H1 (cell line): ENCODE results near the gene KXD1. TPM values are rescaled to one million over a fixed set of nuclear protein-coding genes. Genes with fewer than 3 reads are reported as not detected.

Experiments used
- CTCF ChIA-PET: fragments of 300-600 bp; sonication (Branson Sonifier 250); formaldehyde crosslinking; loops from one replicate; lab custom pipeline; 2021; ENCODE audit not compliant: partially characterized antibody; lab: Charles Lee
- POLR2A ChIA-PET: fragments of 300-600 bp; sonication (Branson Sonifier 250); formaldehyde crosslinking; loops from one replicate; lab custom pipeline; 2021; ENCODE audit warnings: inconsistent platforms; ENCODE audit not compliant: partially characterized antibody; lab: Charles Lee
- DNase-seq, 2 experiments: peaks; one replicate each; pipeline versions ENCODE4 v3.0.0 to v3.0.0-alpha.2; 2010 to 2022; ENCODE audit warnings: low spot score in 2 of 2, low read depth in 1 of 2, mixed read lengths in 1 of 2
- FAIRE-seq: peaks from 2 replicates; lab custom pipeline; 2011; peaks lifted over from hg19 to GRCh38; lab: Jason Lieb, UNC
- H2AFZ ChIP-seq: 2 replicates; pipeline ENCODE4 v1.8.1; 2012; ENCODE audit warnings: low read length, inconsistent platforms
- H2AK5ac ChIP-seq: 2 replicates; pipeline ENCODE4 v1.6.1; 2013; ENCODE audit warnings: low read depth, low read length
- H2BK120ac ChIP-seq: replicated peaks from 2 replicates; pipeline ENCODE3; 2013; ENCODE audit warnings: low read depth, low read length, inconsistent platforms
- H2BK12ac ChIP-seq: 2 replicates; pipeline ENCODE4 v1.6.1; 2013; ENCODE audit warnings: low read depth, low read length
- H2BK15ac ChIP-seq: 2 replicates; pipeline ENCODE4 v1.6.1; 2013; ENCODE audit warnings: low read length
- H2BK20ac ChIP-seq: 2 replicates; pipeline ENCODE4 v1.6.1; 2013; ENCODE audit warnings: low read length
- H2BK5ac ChIP-seq: 2 replicates; pipeline ENCODE4 v1.6.1; 2013; ENCODE audit warnings: low read depth, low read length
- H3K14ac ChIP-seq: 2 replicates; pipeline ENCODE4 v1.6.1; 2013; ENCODE audit warnings: inconsistent platforms; ENCODE audit not compliant: insufficient read length
- H3K18ac ChIP-seq: 2 replicates; pipeline ENCODE4 v1.6.1; 2013; ENCODE audit warnings: low read length; ENCODE audit errors: extremely low read depth
- H3K23ac ChIP-seq: 2 replicates; pipeline ENCODE4 v1.6.1; 2013; ENCODE audit warnings: inconsistent platforms; ENCODE audit not compliant: insufficient read length
- H3K23me2 ChIP-seq: 2 replicates; pipeline ENCODE4 v1.6.1; 2013; ENCODE audit warnings: low read depth, low read length
- H3K27ac ChIP-seq: 2 replicates; pipeline ENCODE4 v1.6.1; 2011; ENCODE audit warnings: low read depth, low read length, inconsistent platforms
- H3K27me3 ChIP-seq, 4 experiments: replicated peaks in 1 of 4; 1 replicate in 1 of 4; 2 replicates in 3 of 4; pipeline versions ENCODE4 v1.6.1 to v1.8.1; 2011 to 2013; ENCODE audit warnings: low read length in 3 of 4, mild to moderate bottlenecking in 3 of 4, inconsistent platforms in 2 of 4, mixed read lengths in 2 of 4, moderate library complexity in 1 of 4; ENCODE audit not compliant: control insufficient read depth in 3 of 4, insufficient read depth in 3 of 4; ENCODE audit errors: extremely low read depth in 1 of 4
- H3K36me3 ChIP-seq, 4 experiments: 2 replicates each; pipeline versions ENCODE4 v1.6.1 to v1.8.1; 2011 to 2013; ENCODE audit warnings: mild to moderate bottlenecking in 4 of 4, low read length in 3 of 4, moderate library complexity in 2 of 4, control low read depth in 1 of 4, inconsistent platforms in 1 of 4; ENCODE audit not compliant: insufficient read depth in 4 of 4, control insufficient read depth in 2 of 4
- H3K4ac ChIP-seq: replicated peaks from 2 replicates; pipeline ENCODE3; 2013; ENCODE audit warnings: low read length, low read depth, mixed read lengths, inconsistent platforms; ENCODE audit not compliant: insufficient read length
- H3K4me1 ChIP-seq, 4 experiments: replicated peaks in 1 of 4; 1 replicate in 1 of 4; 2 replicates in 3 of 4; pipeline versions ENCODE4 v1.6.1 to v1.8.1; 2011 to 2013; ENCODE audit warnings: low read length in 3 of 4, inconsistent platforms in 2 of 4, mixed read lengths in 1 of 4; ENCODE audit not compliant: insufficient read depth in 4 of 4, control insufficient read depth in 3 of 4
- H3K4me2 ChIP-seq, 2 experiments: 2 replicates each; pipeline versions ENCODE4 v1.6.1 to v1.8.1; 2011 to 2013; ENCODE audit warnings: low read depth in 2 of 2, low read length in 2 of 2, control low read depth in 1 of 2, inconsistent platforms in 1 of 2, mild to moderate bottlenecking in 1 of 2; ENCODE audit not compliant: insufficient read depth in 1 of 2
- H3K4me3 ChIP-seq, 4 experiments: fragments of 200-600, 300-600 bp in 1 of 4; sonication (generic), shearing (Covaris generic), sonication (Bioruptor Twin) in 1 of 4; 2 replicates each; pipeline versions ENCODE4 v1.5.1 to v1.8.1; 2011 to 2016; ENCODE audit warnings: low read length in 4 of 4, low read depth in 3 of 4, control low read depth in 2 of 4, inconsistent platforms in 2 of 4, mild to moderate bottlenecking in 2 of 4, mixed read lengths in 1 of 4, moderate library complexity in 1 of 4; ENCODE audit not compliant: insufficient read depth in 2 of 4; ENCODE audit errors: extremely low read depth in 1 of 4
- H3K56ac ChIP-seq: replicated peaks from 2 replicates; pipeline ENCODE3; 2013; ENCODE audit warnings: low read depth, mild to moderate bottlenecking, mixed read lengths, low read length, inconsistent platforms; ENCODE audit not compliant: insufficient read length
- H3K79me1 ChIP-seq: 2 replicates; pipeline ENCODE4 v1.6.1; 2013; ENCODE audit warnings: low read depth, low read length, control low read depth
- H3K79me2 ChIP-seq, 2 experiments: 2 replicates each; pipeline versions ENCODE4 v1.6.1 to v1.8.1; 2012 to 2013; ENCODE audit warnings: low read length in 2 of 2, mild to moderate bottlenecking in 2 of 2, inconsistent platforms in 1 of 2; ENCODE audit not compliant: insufficient read depth in 2 of 2, control insufficient read depth in 1 of 2
- H3K9ac ChIP-seq, 4 experiments: replicated peaks in 1 of 4; 1 replicate in 1 of 4; 2 replicates in 3 of 4; pipeline versions ENCODE4 v1.6.1 to v1.8.1; 2011 to 2013; ENCODE audit warnings: low read depth in 3 of 4, low read length in 3 of 4, control low read depth in 2 of 4, mild to moderate bottlenecking in 2 of 4, moderate library complexity in 2 of 4, inconsistent platforms in 1 of 4; ENCODE audit errors: extremely low read depth in 1 of 4
- H3K9me3 ChIP-seq, 2 experiments: 2 replicates each; pipeline versions ENCODE4 v1.6.1 to v1.8.1; 2012 to 2013; ENCODE audit warnings: mild to moderate bottlenecking in 2 of 2, moderate library complexity in 2 of 2, control low read depth in 1 of 2, inconsistent platforms in 1 of 2, low read depth in 1 of 2, low read length in 1 of 2, mixed read lengths in 1 of 2; ENCODE audit not compliant: insufficient read depth in 2 of 2
- H4K20me1 ChIP-seq, 2 experiments: replicated peaks in 1 of 2; 2 replicates each; pipeline versions ENCODE3 to v1.8.1; 2011 to 2013; ENCODE audit warnings: inconsistent platforms in 2 of 2, low read length in 2 of 2, mild to moderate bottlenecking in 1 of 2; ENCODE audit not compliant: insufficient read depth in 2 of 2, control insufficient read depth in 1 of 2
- H4K5ac ChIP-seq: 2 replicates; pipeline ENCODE4 v1.6.1; 2013; ENCODE audit warnings: low read length, low read depth, mixed read lengths, inconsistent platforms; ENCODE audit not compliant: insufficient read length
- H4K8ac ChIP-seq: 2 replicates; pipeline ENCODE4 v1.8.0; 2013; ENCODE audit warnings: mild to moderate bottlenecking, moderate library complexity, low read length, inconsistent platforms; ENCODE audit not compliant: insufficient read depth; ENCODE audit errors: extremely low read depth
- H4K91ac ChIP-seq: replicated peaks from 2 replicates; pipeline ENCODE3; 2013; ENCODE audit warnings: low read length, mixed read lengths, inconsistent platforms; ENCODE audit not compliant: insufficient read length
- ASH2L ChIP-seq: fragments of 200-600, 300-600 bp; sonication (generic); IDR thresholded peaks from one replicate; pipeline ENCODE4 v1.7.1; 2017; ENCODE audit warnings: low read length
- ATF3 ChIP-seq: IDR thresholded peaks from 2 replicates; pipeline ENCODE4 v1.6.1; 2011; ENCODE audit warnings: low read depth, mild to moderate bottlenecking, low read length; ENCODE audit not compliant: insufficient read depth
- BCL11A ChIP-seq, 2 experiments: IDR thresholded peaks; one replicate each; pipeline ENCODE4 v1.6.1; 2011; ENCODE audit warnings: low read depth in 2 of 2, low read length in 2 of 2, mild to moderate bottlenecking in 2 of 2
- CREB1 ChIP-seq: IDR thresholded peaks from 2 replicates; pipeline ENCODE4 v1.6.1; 2012; ENCODE audit warnings: inconsistent platforms
- JUN ChIP-seq: IDR thresholded peaks from 2 replicates; pipeline ENCODE4 v1.6.1; 2011; ENCODE audit warnings: low read depth, mild to moderate bottlenecking, improper control_type of control experiment, low read length
- KDM1A ChIP-seq: fragments of 200-600, 300-600 bp; sonication (generic); IDR thresholded peaks from 2 replicates; pipeline ENCODE4 v1.7.1; 2016; ENCODE audit warnings: mild to moderate bottlenecking, low read length, borderline replicate concordance
- KDM4A ChIP-seq: IDR thresholded peaks from one replicate; pipeline ENCODE4 v1.7.1; 2012; ENCODE audit warnings: low read depth, mild to moderate bottlenecking, moderate library complexity, low read length, inconsistent platforms; ENCODE audit not compliant: severe bottlenecking
- SIRT6 ChIP-seq: IDR thresholded peaks from one replicate; pipeline ENCODE4 v1.7.1; 2012; ENCODE audit warnings: low read length, inconsistent platforms
- SIX5 ChIP-seq: IDR thresholded peaks from 2 replicates; pipeline ENCODE4 v1.6.1; 2011; ENCODE audit warnings: mild to moderate bottlenecking, low read depth, low read length
- SRF ChIP-seq: IDR thresholded peaks from 2 replicates; pipeline ENCODE4 v1.6.1; 2011; ENCODE audit warnings: mild to moderate bottlenecking, low read depth, low read length, moderate library complexity
- SUZ12 ChIP-seq: fragments of 200-600 bp; sonication (generic); IDR thresholded peaks from 2 replicates; pipeline ENCODE4 v1.6.1; 2012; ENCODE audit warnings: mild to moderate bottlenecking, inconsistent platforms, low read length, moderate library complexity, mixed read lengths
- WGBS, 2 experiments: shearing (Covaris generic) in 1 of 2; methylation state at CpG; one replicate each; pipeline versions ENCODE4 v1.1.6 to v1.1.7; 2013 to 2015; ENCODE audit warnings: low lambda C conversion rate in 2 of 2, mixed read lengths in 2 of 2, inconsistent platforms in 1 of 2, low coverage in 1 of 2, missing lambda C conversion rate in 1 of 2; ENCODE audit not compliant: insufficient replicate concordance in 2 of 2, insufficient coverage in 1 of 2, insufficient read length in 1 of 2; ENCODE audit errors: extremely low coverage in 1 of 2, missing lambda C conversion rate in 1 of 2; 5-methylcytosine and 5-hydroxymethylcytosine counted together
- polyA plus RNA-seq, 7 experiments: library from polyadenylated mRNA; depleted of rRNA in 3 of 7; stranded (reverse) in 5 of 7; unstranded in 2 of 7; fragments of >200 nt in 5 of 7; fragments of 200-250 nt in 2 of 7; gene quantifications; 1 replicate in 5 of 7; 2 replicates in 1 of 7; 4 replicates in 1 of 7; pipeline versions ENCODE4 v1.2.1 to v1.2.3, GENCODE V29; 2011 to 2013; ENCODE audit warnings: missing spikeins in 2 of 7, mixed read lengths in 2 of 7
- total RNA-seq: library from RNA; stranded (reverse); fragmentation: NEBNext Ultra II Directional; extraction: Animal tissue kit (Norgen Biotek cat#: 25700); gene quantifications from 2 replicates; pipeline ENCODE4 v1.2.1, GENCODE V29; 2021

KXD1 gene
- total and polyA plus RNA-seq, 2 of the 8 experiments (the other 6 are each of a cell fraction or from before 2014, with no cell fraction given): 115 to 267 TPM

- H2BK5ac ChIP-seq: no peak overlapping the region
- H2AFZ ChIP-seq: no peak overlapping the region
- no peaks in the 10 kb centered on the region for H3K9me3 ChIP-seq
- peaks cover 10 to 31% (median 23%) of the 10 kb centered on the region in 4 experiments for H3K4me1 ChIP-seq
- H2BK12ac ChIP-seq: peak overlapping the region; percentile 84; the same call in 1 of the 2 replicates
- H3K23ac ChIP-seq: no peak overlapping the region
- no peaks in the 10 kb centered on the region for H3K79me1 ChIP-seq
- H3K27me3 ChIP-seq: peaks cover 53 to 69% (median 66%) of the 10 kb centered on the region in 4 experiments
- 8% methylated on average over 16 of the region's 32 CpGs; no CpG with 5 or more reads in 1 of the 2 experiments for WGBS, 2 experiments
- no peak overlapping the region for H3K27ac ChIP-seq
- no peak overlapping the region for H4K5ac ChIP-seq
- ChIA-PET POLR2A (interaction anchor here (0.5 to 3.3 kb wide), 5 partner anchors 10 to 1164 kb away, joined by 3 to 23 read pairs (median 6); partner anchors contain the start of genes REX1BD and UBA52), CTCF (interaction anchor here (1.1 to 3.5 kb wide), 7 partner anchors 10 to 137 kb away, joined by 3 to 31 read pairs (median 5); partner anchors contain the start of gene REX1BD)
- peak overlapping the region; percentile 39 for H4K8ac ChIP-seq
- peaks cover 0 to 11% of the 10 kb centered on the region in 2 experiments for H4K20me1 ChIP-seq
- H2AK5ac ChIP-seq: no peak overlapping the region; the same call in 1 of the 2 replicates
- no peak overlapping the region; the same call in 1 of the 2 replicates for H2BK20ac ChIP-seq
- H3K4ac ChIP-seq: peak overlapping the region; percentile 46
- H3K23me2 ChIP-seq: peaks cover 6% of the 10 kb centered on the region; the same call in 1 of the 2 replicates
- DNase-seq: peak in 1 of 2 experiments; percentile 74
- peak overlapping the region; percentile 97 for H3K18ac ChIP-seq
- no peak overlapping the region for H3K14ac ChIP-seq
- H3K9ac ChIP-seq: no peak overlapping the region
- H3K56ac ChIP-seq: no peak overlapping the region
- H3K4me2 ChIP-seq: peak overlapping the region; percentile 63 to 83
- peak overlapping the region; percentile 80 for H4K91ac ChIP-seq
- peak overlapping the region in 3 of 4 experiments; percentile 26 to 53 (median 36); a peak in 5 of 8 replicates for H3K4me3 ChIP-seq
- FAIRE-seq: no peak
- H2BK120ac ChIP-seq: no peak overlapping the region
- peaks cover 0 to 14% (median 0%) of the 10 kb centered on the region in 4 experiments; a peak in 1 of 8 replicates for H3K36me3 ChIP-seq
- H3K79me2 ChIP-seq: no peaks in the 10 kb centered on the region
- H2BK15ac ChIP-seq: no peak overlapping the region
- no peak for TF ChIP-seq SIRT6
- TF ChIP-seq CREB1: no peak
- TF ChIP-seq SIX5: no peak
- peak; percentile 27 for TF ChIP-seq KDM4A
- no peak for TF ChIP-seq ASH2L
- TF ChIP-seq JUN: no peak
- no peak for TF ChIP-seq SRF
- no peak for TF ChIP-seq ATF3
- no peak for TF ChIP-seq BCL11A (IDR thresholded peaks at IDR 0.05; ENCODE audit: low read depth in 2 of 2, low read length in 2 of 2)
- TF ChIP-seq SUZ12: peak; percentile 9; the same call in 1 of the 2 replicates
- TF ChIP-seq KDM1A: peak; percentile 87; the same call in 1 of the 2 replicates
These were observed 45.7 kb downstream of the KXD1 start for GRCh38 chr19:18603255-18603957.
